HepG2 (cell line): ENCODE measurements around the gene SIMC1. TPM values are rescaled to one million over a fixed set of nuclear protein-coding genes. Genes with fewer than 3 reads are reported as not detected.
A peak's percentile ranks its signal among the peaks of the same experiment; 100 is the strongest.

ENCODE experiments used
- CBX2 ChIP-seq, 2 experiments: fragments of 200-600 bp in 1 of 2; sonication (generic); formaldehyde crosslinking in 1 of 2; IDR thresholded peaks; 2 replicates each; pipeline versions ENCODE4 v1.7.0 to v1.8.1; 2018 to 2022; ENCODE audit warnings: low read depth in 2 of 2, low read length in 1 of 2, mild to moderate bottlenecking in 1 of 2, missing genetic modification reagents in 1 of 2
- CEBPB ChIP-seq: IDR thresholded peaks from 2 replicates; pipeline ENCODE4 v1.6.1; 2011; ENCODE audit warnings: low read depth, low read length, improper control_type of control experiment, borderline replicate concordance
- CEBPG ChIP-seq: IDR thresholded peaks from 2 replicates; pipeline ENCODE4 v1.6.1; 2016
- CENPBD1 ChIP-seq: sonication (generic); formaldehyde crosslinking; IDR thresholded peaks from 2 replicates; pipeline ENCODE4 v1.8.0; 2022; ENCODE audit warnings: missing genetic modification reagents, low read depth, mild to moderate bottlenecking, borderline replicate concordance
- ELF1 ChIP-seq: sonication (generic); formaldehyde crosslinking; IDR thresholded peaks from 2 replicates; pipeline ENCODE4 v1.4.0; 2020; ENCODE audit warnings: missing genetic modification reagents
- GMEB1 ChIP-seq: sonication (generic); formaldehyde crosslinking; IDR thresholded peaks from 2 replicates; pipeline ENCODE4 v1.5.1; 2020; ENCODE audit warnings: missing genetic modification reagents, mild to moderate bottlenecking, borderline replicate concordance
- HNF1B ChIP-seq: sonication (generic); formaldehyde crosslinking; IDR thresholded peaks from 2 replicates; pipeline ENCODE4 v1.5.1; 2020; ENCODE audit warnings: mild to moderate bottlenecking, moderate library complexity, missing genetic modification reagents
- HNRNPL ChIP-seq: fragments of 200-400 bp; formaldehyde crosslinking; IDR thresholded peaks from 2 replicates; pipeline ENCODE4 v1.6.1; 2017; ENCODE audit warnings: mild to moderate bottlenecking, low read depth, low read length
- IRF2 ChIP-seq: IDR thresholded peaks from 2 replicates; pipeline ENCODE4 v1.6.1; 2018; ENCODE audit warnings: missing genetic modification reagents, missing compliant biosample characterization
- KDM4B ChIP-seq: sonication (generic); formaldehyde crosslinking; IDR thresholded peaks from 2 replicates; pipeline ENCODE4 v1.4.0; 2020; ENCODE audit warnings: missing genetic modification reagents
- NFRKB ChIP-seq: fragments of 450-650 bp; IDR thresholded peaks from 2 replicates; pipeline ENCODE4 v1.6.1; 2017
- NR2F6 ChIP-seq, 2 experiments: IDR thresholded peaks; 2 replicates each; pipeline ENCODE4 v1.6.1; 2016; ENCODE audit warnings: antibody characterized with exemption in 1 of 2, mild to moderate bottlenecking in 1 of 2
- RBFOX2 ChIP-seq: fragments of 200-400 bp; formaldehyde crosslinking; IDR thresholded peaks from 2 replicates; pipeline ENCODE4 v1.6.1; 2017; ENCODE audit warnings: low read depth, mild to moderate bottlenecking, low read length
- SMAD9 ChIP-seq: sonication (generic); formaldehyde crosslinking; IDR thresholded peaks from 2 replicates; pipeline ENCODE4 v1.5.1; 2020; ENCODE audit warnings: mild to moderate bottlenecking, missing genetic modification reagents
- STAT5B ChIP-seq: sonication (generic); formaldehyde crosslinking; IDR thresholded peaks from 2 replicates; pipeline ENCODE4 v1.4.0; 2020; ENCODE audit warnings: missing genetic modification reagents
- TMF1 ChIP-seq: sonication (generic); formaldehyde crosslinking; IDR thresholded peaks from 2 replicates; pipeline ENCODE4 v1.8.1; 2022; ENCODE audit warnings: low read depth, missing genetic modification reagents
- ZNF20 ChIP-seq: sonication (generic); formaldehyde crosslinking; IDR thresholded peaks from 2 replicates; pipeline ENCODE4 v1.4.0; 2020; ENCODE audit warnings: mild to moderate bottlenecking, moderate library complexity, missing genetic modification reagents
- ZNF274 ChIP-seq: sonication (generic); formaldehyde crosslinking; IDR thresholded peaks from 2 replicates; pipeline ENCODE4 v1.5.1; 2020; ENCODE audit warnings: mild to moderate bottlenecking, missing genetic modification reagents
- ZNF383 ChIP-seq: sonication (generic); formaldehyde crosslinking; IDR thresholded peaks from 2 replicates; pipeline ENCODE4 v1.4.0; 2020; ENCODE audit warnings: missing genetic modification reagents, mild to moderate bottlenecking, borderline replicate concordance
- ZNF629 ChIP-seq: sonication (generic); formaldehyde crosslinking; conservative IDR thresholded peaks from 2 replicates; pipeline ENCODE4 v1.5.0; 2020; ENCODE audit warnings: missing genetic modification reagents
- ZNF639 ChIP-seq: conservative IDR thresholded peaks from 2 replicates; pipeline ENCODE4 v1.6.1; 2018; ENCODE audit warnings: missing genetic modification reagents
- ZNF709 ChIP-seq: sonication (generic); formaldehyde crosslinking; IDR thresholded peaks from 2 replicates; pipeline ENCODE4 v1.5.0; 2020; ENCODE audit warnings: mild to moderate bottlenecking, missing genetic modification reagents
- ZNF776 ChIP-seq: sonication (generic); formaldehyde crosslinking; IDR thresholded peaks from 2 replicates; pipeline ENCODE4 v1.4.0; 2020; ENCODE audit warnings: mild to moderate bottlenecking, missing genetic modification reagents
- polyA plus RNA-seq, 8 experiments: library from polyadenylated mRNA; depleted of rRNA in 3 of 8; stranded (reverse) in 7 of 8; unstranded in 1 of 8; fragments of >200 nt; fragmentation: Illumina TruSeq in 4 of 8; extraction: Trizol in 4 of 8; gene quantifications; 2 replicates each; pipeline versions ENCODE4 v1.2.1 to v1.2.3, GENCODE V29; 2011 to 2016; ENCODE audit warnings: low read depth in 4 of 8, missing spikeins in 1 of 8, mixed read lengths in 1 of 8; ENCODE audit not compliant: insufficient read depth in 1 of 8
- total RNA-seq, 5 experiments: library from RNA; depleted of rRNA; stranded (reverse); fragments of >200 nt; fragmentation: Illumina TruSeq; extraction: Trizol; gene quantifications; 2 replicates each; pipeline ENCODE4 v1.2.3, GENCODE V29; 2016; ENCODE audit warnings: low read depth in 1 of 5

The SIMC1 gene
- total and polyA plus RNA-seq, 2 of the 13 experiments (the other 11 are each of a cell fraction or from before 2014, with no cell fraction given) = 5.4 to 6.8 TPM

- TF ChIP-seq HNRNPL (no peak), HNF1B (peak; percentile 45; the same call in 1 of the 2 replicates), NFRKB (no peak), NR2F6 (IDR thresholded peaks at IDR 0.05) (no peak), NR2F6 (CRISPR knock-in tag; IDR thresholded peaks at IDR 0.05) (peak; percentile 38; the same call in 1 of the 2 replicates), ZNF709 (CRISPR knock-in tag) (peak; percentile 88; the same call in 1 of the 2 replicates), ELF1 (CRISPR knock-in tag) (peak; percentile 70), ZNF274 (CRISPR knock-in tag) (peak; percentile 70; the same call in 1 of the 2 replicates), CENPBD1 (CRISPR knock-in tag) (no peak), CBX2 (IDR thresholded peaks at IDR 0.05; ENCODE audit: low read depth, low read length) (no peak), CBX2 (CRISPR knock-in tag; IDR thresholded peaks at IDR 0.05; ENCODE audit: low read depth) (no peak), ZNF629 (CRISPR knock-in tag) (no peak), ZNF383 (no peak), ZNF639 (CRISPR knock-in tag) (no peak; the same call in 1 of the 2 replicates), ZNF776 (CRISPR knock-in tag) (peak; percentile 77; the same call in 1 of the 2 replicates), RBFOX2 (peak; percentile 92), KDM4B (no peak), CEBPB (no peak), IRF2 (CRISPR knock-in tag) (peak; percentile 85; the same call in 1 of the 2 replicates), GMEB1 (peak; percentile 66), TMF1 (CRISPR knock-in tag) (peak; percentile 81; the same call in 1 of the 2 replicates), CEBPG (CRISPR knock-in tag) (no peak; the same call in 1 of the 2 replicates), ZNF20 (0 out of 2 replicates have a peak, but pooled peaks have one; percentile 39), SMAD9 (no peak), STAT5B (CRISPR knock-in tag) (0 out of 2 replicates have a peak, but pooled peaks have one; percentile 58)
Measured at GRCh38 chr5:176361437-176362232, 123.4 kb downstream of the SIMC1 start, which contains the start of gene KIAA1191 (continued).
